HG03025 (cell line): ENCODE results near the gene DACH1.

Source experiments
- ATAC-seq: cut with Tn5 transposase; IDR thresholded peaks from one replicate; pipeline ENCODE4 v1.9.1; 2021; ENCODE audit warnings: mild to moderate bottlenecking, moderate library complexity; ENCODE audit not compliant: unreplicated experiment, low FRiP score

DACH1 gene

DNA sequence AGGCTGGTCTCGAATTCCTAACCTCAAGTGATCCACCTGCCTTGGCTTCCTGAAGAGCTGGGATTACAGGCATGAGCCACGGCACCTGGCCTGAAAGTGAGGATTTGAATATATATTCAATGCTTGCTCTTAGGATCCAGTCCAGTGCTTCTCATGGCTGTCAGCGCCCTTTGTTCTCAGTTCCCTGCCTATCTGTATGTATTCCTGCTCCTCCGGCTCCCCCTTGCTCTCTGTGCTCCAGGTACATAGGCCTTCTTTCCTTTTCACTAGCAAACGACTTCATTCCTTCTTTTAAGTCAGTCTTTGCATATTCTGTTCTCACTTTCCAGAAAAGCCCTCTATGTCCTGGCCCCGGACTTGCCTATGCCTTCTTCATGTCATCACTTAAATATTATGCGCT is 232.8 kb downstream of the DACH1 start:
- ATAC-seq = no peak

DNA sequence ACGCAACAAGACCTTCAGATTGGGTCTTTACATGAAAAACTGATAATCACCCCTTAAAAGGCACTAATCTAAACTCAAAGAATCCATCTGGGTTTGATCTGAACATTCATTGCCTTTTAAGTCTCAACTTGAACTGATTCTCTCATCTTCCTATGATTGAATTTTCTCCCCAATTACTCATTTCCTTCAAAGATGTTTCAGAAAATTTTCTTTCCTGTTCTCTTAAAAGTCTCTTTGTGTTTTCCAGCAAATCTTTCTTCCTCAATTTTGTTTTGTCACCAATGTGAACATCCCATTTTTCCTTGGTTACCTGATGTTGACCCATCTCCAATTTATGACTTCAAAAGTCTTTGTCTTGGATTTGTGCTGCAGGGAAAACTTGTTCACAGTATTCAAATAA is 234.3 kb downstream of the DACH1 start:
- ATAC-seq = no peak

DNA sequence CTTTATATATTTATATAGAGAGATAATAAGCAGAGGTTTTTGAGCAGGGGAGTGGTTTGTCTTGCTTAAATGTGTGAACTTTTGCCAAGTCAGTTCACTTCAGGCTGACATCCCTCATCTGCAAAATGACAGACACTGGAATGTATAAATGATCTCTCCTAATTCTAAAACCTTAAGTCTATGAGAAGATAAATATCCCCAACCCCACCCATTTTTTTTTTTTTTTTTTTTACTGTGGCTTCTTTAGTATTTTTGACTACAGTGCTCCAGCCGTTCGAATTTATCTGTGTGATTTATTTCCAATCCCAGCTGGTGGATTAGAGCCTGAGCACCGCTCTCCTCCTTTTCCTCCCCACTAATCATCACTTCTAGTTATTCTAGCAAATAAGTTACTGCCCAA is 234.8 kb downstream of the DACH1 start:
- no peak for ATAC-seq

DNA sequence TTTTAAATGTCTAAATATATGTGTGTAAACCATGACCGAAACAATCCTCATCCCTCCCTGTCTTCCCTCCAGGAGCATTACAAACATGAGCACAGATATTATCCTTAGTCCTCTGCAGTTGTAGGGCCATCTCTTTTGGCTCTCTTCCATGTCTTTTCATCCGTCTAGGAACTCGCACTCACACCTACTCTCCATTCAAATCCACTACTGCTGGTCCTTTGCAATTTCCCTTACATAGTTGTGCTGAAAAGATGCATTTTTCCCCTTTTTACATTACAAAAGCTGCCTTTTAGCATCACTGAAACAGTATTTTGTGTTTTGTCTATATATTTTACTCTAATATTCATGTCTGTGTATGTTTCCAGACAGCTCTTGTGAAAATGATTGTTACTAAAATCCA is 237.8 kb downstream of the DACH1 start:
- no peak for ATAC-seq

DNA sequence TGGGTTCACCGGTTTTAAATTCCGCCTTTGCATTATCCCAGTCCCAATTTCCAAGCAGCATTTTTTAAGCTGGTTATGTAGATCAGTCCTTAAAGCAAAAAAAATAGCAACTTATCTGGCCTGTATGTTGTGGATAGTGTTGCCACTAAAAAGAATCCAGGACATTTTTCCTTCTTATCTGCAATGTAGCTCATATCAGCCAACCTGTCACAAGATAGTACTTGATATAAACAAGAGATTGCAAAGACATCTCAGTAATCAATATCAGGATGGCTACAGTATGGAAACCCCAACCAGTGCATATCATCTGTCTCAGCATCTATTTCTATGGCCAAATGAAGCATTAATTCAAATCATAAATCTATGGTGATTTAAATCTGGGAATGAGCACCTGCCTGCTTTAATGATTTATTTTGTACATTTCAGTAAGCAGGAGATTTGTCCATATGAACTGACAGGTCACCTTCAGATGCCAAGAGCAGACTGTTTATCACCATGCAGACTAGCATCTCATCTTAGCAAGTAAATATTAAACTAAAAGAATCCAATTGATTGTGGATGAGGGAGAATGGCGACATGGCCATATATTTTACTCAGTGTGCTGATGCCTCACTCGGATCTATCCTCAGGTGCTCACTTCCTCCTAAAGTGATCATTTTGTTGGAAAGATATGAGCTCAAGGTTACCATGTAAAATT is 240.4 kb downstream of the DACH1 start:
- ATAC-seq = no peak

DNA sequence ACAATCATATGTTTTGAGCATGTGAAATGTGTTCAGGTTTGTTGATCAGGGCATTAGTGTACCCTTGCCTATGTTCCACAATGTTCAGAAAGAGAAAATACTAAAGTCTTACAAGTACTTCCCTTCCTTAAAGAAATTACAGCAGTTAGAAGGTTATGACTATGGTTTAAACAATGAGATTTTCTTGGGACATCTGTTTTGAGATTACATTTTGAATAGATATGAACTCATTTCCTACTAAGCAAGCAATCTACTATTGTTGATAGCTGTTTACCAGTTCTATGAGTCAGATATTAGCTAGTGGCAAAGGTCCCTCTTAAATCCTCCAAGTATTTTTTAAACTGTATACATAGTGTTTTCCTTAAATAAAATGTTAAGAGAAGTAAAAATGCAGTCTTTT is 241.3 kb downstream of the DACH1 start:
- no peak for ATAC-seq

DNA sequence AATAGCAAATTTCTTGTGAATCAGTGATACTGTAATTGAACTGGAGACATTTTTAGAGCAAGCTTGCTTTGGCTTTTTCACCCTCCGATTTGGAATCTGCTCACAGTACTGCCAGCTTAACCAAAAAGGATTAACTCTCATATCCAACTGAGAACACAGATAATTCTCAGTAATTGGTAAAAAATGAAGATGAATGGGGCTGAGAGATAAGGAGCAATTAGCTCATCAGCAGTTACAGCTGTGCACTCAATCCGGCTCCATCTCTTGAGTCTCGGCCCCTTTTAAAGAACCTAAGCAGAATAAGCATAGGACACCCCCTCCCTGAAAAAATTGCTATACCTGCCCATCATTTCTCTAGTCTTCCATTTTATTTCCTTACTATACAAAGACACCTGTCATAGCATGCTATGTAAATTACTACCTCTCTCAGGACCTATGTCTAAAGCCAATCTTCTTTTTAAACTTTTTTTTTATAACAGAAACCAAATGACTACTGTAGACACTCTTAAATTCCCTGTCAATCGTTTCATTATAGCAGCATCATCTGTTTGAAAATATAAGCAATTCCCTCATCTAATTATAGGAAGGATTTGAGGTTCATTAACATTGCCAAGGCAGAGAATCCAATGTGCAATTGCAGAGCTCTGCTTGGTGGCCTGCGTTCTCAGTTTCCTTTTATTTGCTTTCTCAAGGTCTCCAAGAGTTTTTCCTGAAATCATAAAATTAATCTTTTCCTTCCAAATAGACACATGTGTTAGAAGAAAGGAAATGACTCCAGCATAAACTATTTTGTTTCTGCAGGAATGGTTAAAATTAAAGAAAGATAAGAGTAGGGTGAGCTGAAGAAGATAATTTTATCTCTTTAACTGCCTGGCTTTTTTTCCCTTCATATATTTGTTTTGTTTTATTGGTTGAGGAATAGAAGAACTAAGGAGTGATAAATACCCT is 242.1 kb downstream of the DACH1 start:
- no peak for ATAC-seq

DNA sequence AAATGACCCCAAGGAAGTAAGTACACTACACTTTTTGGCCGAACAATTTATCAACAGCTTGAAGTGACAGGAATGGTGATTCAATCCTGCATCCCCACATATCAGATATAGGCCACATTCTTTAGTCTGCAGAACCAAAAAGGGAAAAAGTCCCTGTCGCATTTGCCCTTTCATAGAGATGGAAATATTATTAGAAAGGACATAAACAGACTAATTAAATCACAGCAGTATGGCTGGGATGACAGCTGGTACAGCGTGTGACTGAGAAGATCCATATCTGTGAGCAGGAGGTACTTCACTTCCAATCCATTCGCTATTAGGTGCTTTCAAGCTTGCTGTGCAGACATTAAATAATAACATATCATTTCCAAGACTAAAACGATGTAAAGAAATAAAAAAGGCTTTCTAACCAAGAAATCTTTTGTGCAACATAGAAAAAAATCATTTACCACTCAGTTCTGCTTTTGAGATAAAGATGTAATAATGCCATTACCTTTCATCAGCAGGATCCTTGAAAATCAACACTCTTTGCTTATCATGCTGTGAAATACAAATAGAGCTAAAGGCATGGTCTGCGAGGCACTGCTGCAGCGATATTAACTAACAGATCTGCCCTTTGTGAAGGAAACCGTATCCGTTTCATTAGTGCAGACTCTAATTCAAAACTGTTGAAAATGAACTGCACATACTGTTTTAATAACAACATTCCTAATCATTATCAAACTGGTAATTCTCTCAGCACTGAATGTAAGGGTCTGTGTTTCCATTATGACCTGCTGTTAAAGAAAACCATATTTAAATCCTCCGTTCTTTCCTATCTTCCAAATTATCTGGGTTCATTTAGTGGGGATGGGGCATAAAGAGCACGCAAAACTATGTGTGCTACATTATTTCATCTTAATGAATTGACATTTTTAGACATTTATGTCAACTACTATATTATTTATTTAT is 245.6 kb downstream of the DACH1 start:
- ATAC-seq = no peak

DNA sequence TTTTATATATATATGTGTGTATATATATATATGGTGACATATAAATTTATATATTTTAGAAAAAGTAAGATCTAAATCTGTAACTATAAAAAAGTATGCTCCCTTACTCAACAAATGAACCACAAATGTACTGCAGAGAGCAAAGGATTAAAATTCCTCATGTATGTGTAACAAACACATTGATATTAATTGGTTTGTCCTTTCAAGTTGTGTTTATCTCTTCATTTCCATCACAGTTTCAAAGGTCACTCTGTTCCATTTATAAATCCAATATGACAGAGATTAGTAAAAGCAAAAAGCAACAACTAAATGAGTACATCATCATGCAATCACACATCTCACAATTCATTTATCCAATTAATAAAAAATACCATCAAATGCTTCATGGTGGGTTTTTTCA is 247.9 kb downstream of the DACH1 start:
- no peak for ATAC-seq

DNA sequence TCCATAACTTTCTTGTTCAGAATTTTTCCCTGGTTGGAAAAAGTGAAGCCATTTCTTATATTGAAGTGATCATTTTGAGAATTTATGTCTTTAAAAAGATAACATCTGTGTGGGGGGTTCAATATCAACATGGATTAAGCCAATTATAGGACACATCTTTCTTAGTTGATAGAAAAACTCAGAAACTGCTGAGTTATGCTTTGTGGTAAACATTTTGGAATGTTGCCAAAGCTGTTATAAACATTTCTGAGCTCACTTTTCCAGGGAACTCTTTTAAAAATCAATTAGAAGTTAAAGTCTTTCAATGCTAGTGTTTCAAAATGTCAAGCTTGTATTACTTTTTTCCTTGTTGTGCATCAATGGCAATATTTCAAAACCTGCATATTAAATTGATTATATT is 248.8 kb downstream of the DACH1 start:
- ATAC-seq = no peak

DNA sequence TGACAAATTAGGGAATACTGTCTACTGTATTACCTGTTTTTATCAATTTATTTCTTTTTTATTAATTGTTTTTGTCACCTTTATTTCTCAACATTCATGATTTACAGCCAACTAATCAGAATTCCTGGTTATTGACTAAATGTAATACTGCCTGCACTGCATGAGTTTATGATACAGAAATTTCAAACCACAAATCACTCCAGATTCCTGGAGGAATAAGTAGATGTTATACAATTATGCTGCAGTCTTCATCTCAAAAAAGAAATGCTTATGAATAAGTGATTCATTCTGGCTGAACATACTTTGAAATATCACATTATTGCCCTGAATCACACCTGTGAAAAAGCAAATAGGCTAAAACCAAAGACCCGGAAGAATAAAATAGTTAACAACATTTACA is 249.7 kb downstream of the DACH1 start:
- ATAC-seq = no peak

DNA sequence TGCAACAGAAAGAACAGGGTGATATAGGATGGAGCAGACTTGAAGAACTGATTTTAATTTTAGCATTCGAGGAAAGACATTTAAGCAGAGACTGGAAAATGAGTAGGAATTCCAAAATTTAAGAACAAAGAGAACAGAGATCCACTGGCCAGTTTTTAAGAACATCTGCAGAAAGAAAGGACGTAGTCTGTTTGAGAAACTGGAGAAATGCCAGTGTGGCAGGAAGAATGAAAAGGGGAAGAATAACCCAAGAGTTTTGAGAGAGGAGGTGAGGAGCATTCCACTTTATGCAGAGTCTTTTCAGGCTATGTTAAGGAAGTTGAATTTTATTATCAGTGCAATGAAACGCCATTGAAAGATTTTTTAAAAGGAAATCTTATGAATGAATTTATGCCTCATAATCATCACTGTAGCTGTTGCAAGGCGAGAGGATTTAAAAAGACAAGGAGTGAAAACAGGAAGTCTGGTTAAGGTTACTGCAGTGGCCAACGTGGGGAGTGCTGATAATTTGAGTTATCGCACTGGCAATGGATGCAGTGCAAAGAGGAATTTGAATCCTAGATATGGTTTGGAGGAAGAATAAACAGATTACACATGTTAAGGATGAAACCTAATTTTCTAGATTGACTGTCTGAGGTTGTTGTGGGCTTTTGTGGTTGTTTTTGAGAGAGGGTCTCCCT is 253.8 kb downstream of the DACH1 start:
- ATAC-seq = no peak

DNA sequence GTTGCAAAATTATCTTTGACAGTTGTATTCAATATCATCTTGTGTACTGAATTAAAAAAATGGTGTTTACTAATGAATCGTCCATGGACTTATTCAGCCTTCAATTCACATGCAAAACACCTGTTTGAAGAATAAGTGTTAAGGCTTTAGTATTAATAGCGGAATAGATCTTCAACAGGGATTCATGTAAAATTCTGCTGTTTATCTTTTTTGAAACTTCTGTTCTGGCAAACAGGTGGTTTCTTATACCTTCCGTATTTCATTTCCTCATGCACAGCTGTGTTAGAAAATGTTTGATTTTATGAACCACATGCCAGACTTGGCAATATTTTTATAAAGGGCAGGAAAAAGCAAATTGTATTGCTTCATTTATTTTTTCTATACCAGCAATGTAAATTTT is 255.7 kb downstream of the DACH1 start:
- no peak for ATAC-seq

DNA sequence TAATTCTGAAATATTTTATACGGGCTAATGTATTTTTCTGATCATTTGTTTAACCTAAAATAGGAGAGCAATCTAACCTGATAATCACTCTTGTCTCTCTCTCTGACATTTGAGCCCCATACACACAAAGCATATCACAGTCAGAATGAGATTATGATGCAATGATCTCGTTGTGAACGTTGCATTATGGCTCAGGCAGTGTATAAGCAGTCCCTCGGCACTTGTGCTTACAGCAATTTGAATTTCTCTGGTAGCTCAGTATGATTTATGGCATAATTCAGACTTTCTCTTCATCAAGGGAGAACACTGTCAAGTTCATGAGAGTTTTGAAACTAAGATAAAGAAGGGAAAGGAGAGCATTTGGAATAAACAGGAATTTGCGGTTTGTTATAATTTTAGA is 256.1 kb downstream of the DACH1 start:
- ATAC-seq = no peak

DNA sequence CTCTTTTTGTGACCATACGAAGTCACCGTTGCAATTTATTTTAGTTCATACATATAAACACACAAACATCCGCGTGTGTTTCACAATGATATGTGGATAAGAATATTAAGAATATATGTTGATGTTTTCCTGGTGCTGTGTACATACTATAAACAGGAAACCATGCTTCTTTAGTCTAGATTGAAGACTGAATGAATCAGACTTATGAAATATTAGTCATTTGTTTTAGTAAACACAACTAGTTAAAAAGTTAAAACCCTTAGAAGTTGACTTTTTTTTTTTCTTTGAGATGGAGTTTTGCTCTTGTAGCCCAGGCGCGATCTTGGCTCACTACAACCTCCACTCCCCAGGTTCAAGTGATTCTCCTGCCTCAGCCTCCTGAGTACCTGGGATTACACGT is 257.7 kb downstream of the DACH1 start:
- no peak for ATAC-seq

DNA sequence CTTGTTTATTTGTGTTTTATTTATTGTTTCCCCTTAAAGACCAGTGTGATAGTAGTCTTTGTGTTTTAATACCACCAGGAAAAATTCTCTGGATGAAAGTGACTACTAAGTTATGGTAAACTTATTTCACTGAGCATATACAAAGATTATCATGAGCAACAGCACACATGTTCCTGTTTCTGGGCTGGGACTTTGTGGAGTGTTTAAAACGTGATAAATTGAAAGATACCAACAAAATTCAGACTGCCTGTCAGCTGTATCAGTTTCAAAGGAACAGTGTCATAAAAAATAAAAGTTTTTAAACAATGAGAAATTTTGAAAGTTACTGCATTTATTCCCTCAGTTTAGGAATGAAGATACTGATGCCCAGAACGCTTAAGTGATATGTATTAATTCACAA is 259.4 kb downstream of the DACH1 start:
- no peak for ATAC-seq

DNA sequence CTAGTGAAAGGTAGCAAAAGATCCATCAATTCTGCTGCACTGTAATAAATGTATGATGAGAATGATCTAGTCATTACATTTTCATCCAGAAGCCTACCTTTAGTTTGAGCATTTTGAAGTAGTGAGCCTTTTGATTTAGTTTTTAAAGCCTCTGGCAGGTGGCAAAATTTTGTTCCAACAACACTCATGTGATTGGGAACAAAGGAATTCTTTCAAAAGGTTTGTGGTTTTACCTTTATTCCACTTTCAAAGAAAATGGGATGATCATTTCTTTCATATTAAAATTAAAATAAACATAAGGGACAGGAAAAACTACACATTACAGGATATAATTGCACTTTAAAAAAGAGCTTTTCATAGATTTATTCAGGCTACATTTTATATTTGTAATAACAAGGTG is 260.2 kb downstream of the DACH1 start:
- ATAC-seq = no peak

DNA sequence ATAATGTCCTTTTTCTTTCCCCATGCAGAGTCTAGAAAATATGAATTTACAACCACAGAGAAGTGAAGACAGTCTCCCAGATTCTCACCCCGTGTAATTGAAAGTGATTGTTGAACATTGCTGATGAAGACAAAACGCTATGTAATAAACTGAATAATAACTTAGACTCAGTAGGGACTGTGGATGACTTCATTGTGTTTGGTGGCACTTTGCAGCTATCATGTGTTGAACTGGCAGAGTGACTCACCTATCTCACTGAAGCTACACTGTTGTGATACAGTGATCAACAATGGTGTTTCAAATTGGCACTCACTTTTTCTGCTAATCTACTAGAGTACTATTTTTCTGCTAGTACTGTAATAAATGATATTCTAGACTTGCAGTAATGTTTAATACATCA is 261.3 kb downstream of the DACH1 start:
- ATAC-seq = no peak

DNA sequence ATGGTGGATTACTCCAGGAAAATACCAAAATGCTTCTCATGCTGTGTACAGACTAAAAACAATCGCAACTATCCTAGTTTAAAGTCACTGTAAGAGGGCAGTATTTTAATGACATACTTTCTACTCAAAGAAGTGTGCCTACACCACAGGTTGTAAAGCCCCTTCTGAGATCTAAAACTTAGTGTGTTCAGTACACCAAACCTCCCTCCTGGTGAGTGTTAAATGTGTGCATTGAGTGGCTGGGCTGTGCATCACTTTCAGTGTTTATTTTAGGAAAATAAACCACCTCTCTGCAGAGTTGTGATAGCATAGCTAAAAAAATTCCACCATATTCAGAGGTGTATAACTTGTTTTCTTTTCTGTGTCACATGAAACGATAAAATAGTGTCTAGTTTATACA is 263.7 kb downstream of the DACH1 start:
- ATAC-seq = no peak

DNA sequence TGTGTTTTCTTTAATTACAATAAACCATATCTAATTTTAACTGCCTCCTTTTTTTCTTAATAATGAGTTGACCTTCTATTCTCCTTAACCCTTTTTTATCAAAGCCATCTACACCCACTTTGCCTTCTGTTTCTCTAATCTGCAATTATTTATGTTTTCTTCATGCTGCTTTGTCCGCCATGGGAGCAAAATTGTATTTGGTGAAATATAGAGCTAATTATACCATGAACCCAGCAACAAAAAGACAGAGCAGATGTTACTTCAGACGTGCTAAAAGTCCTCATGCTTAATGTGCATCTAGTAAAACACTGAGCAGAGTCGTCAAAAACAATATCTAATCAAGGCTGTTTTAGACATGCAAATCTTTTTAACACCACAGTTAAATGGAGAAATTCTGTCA is 264.7 kb downstream of the DACH1 start:
- ATAC-seq = no peak
